ENCODE results near the gene CKAP5. TPM values are rescaled to one million over a fixed set of nuclear protein-coding genes. Genes with fewer than 3 reads are reported as not detected.

CKAP5 gene
- total RNA-seq, 1 experiment from 2014 or later, result 190 TPM

DNA sequence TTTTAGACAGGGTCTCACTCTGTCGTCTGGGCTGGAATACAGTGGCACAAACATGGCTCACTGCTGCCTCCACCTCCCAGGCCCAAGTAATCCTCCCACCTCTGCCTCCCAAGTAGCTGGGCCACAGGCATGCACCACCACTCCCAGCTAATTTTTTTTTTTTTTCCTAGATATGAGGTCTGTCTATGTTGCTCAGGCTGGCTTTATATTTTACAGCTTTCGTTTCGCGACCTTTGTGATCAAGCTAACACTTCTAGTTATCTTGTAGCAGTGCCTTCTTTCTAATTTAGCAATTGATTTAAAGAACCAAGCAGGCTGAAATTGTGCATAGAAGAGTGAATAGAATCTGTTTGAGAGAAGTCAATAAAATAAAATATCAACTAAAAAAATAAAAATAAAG, 11.3 kb downstream of the CKAP5 start:
- H2AK5ac ChIP-seq (ENCODE audit: insufficient read length, low read length), result no peak overlapping the region
- H2BK15ac ChIP-seq (ENCODE audit: low read depth, low read length), result no peak overlapping the region
- H3K4me1 Mint-ChIP-seq, result peaks cover 32 to 34% of the 10 kb centered on the region in 2 experiments
- no peak overlapping the region for H3K4me2 ChIP-seq (ENCODE audit: insufficient read depth, insufficient read length, low read length)
- no peaks in the 10 kb centered on the region for H3K27me3 ChIP-seq (ENCODE audit: insufficient read depth, low read length)
- no peak overlapping the region for H2BK12ac ChIP-seq (ENCODE audit: insufficient read length, low read depth, low read length)
- no peak overlapping the region for H3K23ac ChIP-seq (ENCODE audit: insufficient read length, low read depth, low read length)
- peaks cover 19% of the 10 kb centered on the region for H3K79me1 ChIP-seq (ENCODE audit: insufficient read depth, low read depth, low read length, poor library complexity, severe bottlenecking)
- no peak overlapping the region for H4K8ac ChIP-seq (replicated peaks; ENCODE audit: insufficient read length, low read depth, low read length)
- TF ChIP-seq, protein P1, sequence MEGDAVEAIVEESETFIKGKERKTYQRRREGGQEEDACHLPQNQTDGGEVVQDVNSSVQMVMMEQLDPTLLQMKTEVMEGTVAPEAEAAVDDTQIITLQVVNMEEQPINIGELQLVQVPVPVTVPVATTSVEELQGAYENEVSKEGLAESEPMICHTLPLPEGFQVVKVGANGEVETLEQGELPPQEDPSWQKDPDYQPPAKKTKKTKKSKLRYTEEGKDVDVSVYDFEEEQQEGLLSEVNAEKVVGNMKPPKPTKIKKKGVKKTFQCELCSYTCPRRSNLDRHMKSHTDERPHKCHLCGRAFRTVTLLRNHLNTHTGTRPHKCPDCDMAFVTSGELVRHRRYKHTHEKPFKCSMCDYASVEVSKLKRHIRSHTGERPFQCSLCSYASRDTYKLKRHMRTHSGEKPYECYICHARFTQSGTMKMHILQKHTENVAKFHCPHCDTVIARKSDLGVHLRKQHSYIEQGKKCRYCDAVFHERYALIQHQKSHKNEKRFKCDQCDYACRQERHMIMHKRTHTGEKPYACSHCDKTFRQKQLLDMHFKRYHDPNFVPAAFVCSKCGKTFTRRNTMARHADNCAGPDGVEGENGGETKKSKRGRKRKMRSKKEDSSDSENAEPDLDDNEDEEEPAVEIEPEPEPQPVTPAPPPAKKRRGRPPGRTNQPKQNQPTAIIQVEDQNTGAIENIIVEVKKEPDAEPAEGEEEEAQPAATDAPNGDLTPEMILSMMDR (conservative IDR thresholded peaks at IDR 0.05), result no peak
- no peaks in the 10 kb centered on the region for H3K27me3 Mint-ChIP-seq (ENCODE audit: low read depth)
- H2BK120ac ChIP-seq (ENCODE audit: low read depth, low read length, poor library complexity, severe bottlenecking), result no peak overlapping the region
- H2AFZ ChIP-seq (ENCODE audit: low read length), result no peak overlapping the region
- H4K20me1 ChIP-seq (ENCODE audit: control insufficient read depth, insufficient read depth, insufficient read length), result no peaks in the 10 kb centered on the region
- no peaks in the 10 kb centered on the region for H3K23me2 ChIP-seq (ENCODE audit: insufficient read length, low read depth, low read length, poor library complexity, severe bottlenecking)
- no peak overlapping the region for H2BK5ac ChIP-seq (ENCODE audit: insufficient read length, low read length)
- no peaks in the 10 kb centered on the region for H3K9me3 Mint-ChIP-seq
- no CpG with 5 or more reads among the region's 4 CpGs for WGBS (ENCODE audit: extremely low coverage, insufficient read length, low lambda C conversion rate)
- H3K14ac ChIP-seq (ENCODE audit: insufficient read depth, low read length), result no peak overlapping the region
- no peak overlapping the region for H2BK20ac ChIP-seq (ENCODE audit: low read depth, low read length, poor library complexity, severe bottlenecking)
- H3K79me2 ChIP-seq (ENCODE audit: insufficient read depth, low read length), result peaks cover 43% of the 10 kb centered on the region; the same call in 1 of the 2 replicates
- H4K91ac ChIP-seq (ENCODE audit: insufficient read length, low read depth, low read length), result no peak overlapping the region
- H3K4ac ChIP-seq (ENCODE audit: low read depth, low read length), result no peak overlapping the region
- H4K5ac ChIP-seq (ENCODE audit: insufficient read length, low read depth, low read length), result no peak overlapping the region
- no peak overlapping the region for H3K18ac ChIP-seq (ENCODE audit: insufficient read length, low read depth, low read length)
- H3K4me3 Mint-ChIP-seq, result no peak overlapping the region
- DNase-seq, result no peak
- H3K9ac ChIP-seq (ENCODE audit: extremely low read depth, insufficient read length, low read length), result no peak overlapping the region
- H3T11ph ChIP-seq (ENCODE audit: low read length), result no peak overlapping the region
- H3K9me3 ChIP-seq (ENCODE audit: control insufficient read depth, low read depth, low read length), result no peaks in the 10 kb centered on the region
- H3K4me1 ChIP-seq (ENCODE audit: insufficient read depth, low read length), result peaks cover 3% of the 10 kb centered on the region; the same call in 1 of the 2 replicates
- peaks cover 0 to 9% (median 5%) of the 10 kb centered on the region in 3 experiments; a peak in 4 of 7 replicates for H3K36me3 Mint-ChIP-seq (ENCODE audit: insufficient read depth in 1 of 3, low read depth in 3 of 3)
- no peak overlapping the region for H3K27ac ChIP-seq (ENCODE audit: insufficient read length, low read depth, low read length)
- no peak overlapping the region for H3K56ac ChIP-seq (ENCODE audit: insufficient read length, low read depth, low read length)
- H3K27ac Mint-ChIP-seq, result peak overlapping the region in 2 of 3 experiments; percentile 64 to 82; a peak in 1 of 7 replicates
